ENCODE data around the gene SEMG1. TPM values are rescaled to one million over a fixed set of nuclear protein-coding genes. Genes with fewer than 3 reads are reported as not detected.

Gene SEMG1
- total and polyA plus RNA-seq, 8 donors, result not detected

DNA sequence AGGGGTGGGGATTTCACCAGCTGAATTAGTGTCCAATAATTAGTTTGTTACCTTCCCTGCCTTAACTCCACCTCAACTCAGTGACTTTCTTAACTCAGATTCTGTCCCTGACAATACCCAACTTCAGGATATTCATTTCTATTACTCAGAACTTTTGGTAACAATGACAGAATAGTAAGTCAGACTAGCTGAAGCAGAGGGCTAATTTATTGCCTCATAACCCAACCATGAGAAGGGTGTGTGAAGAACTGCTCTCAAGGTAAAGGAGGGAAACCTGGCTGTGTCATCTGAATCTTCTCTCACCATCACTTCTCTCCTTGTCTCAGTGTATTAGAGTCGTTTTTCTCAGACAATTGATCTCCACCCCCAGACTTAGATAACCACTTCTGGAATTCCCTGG, 33.3 kb upstream of the SEMG1 start:
- no peak for DNase-seq
- Histone ChIP-seq H3K4me1 (no peaks in the 10 kb centered on the region), H3K27ac (no peak overlapping the region), H3K9me3 (peaks cover 0 to 11% (median 5%) of the 10 kb centered on the region in 4 donors), H3K27me3 (peaks cover 0 to 16% (median 0%) of the 10 kb centered on the region in 3 donors), H3K4me3 (no peak overlapping the region), H3K36me3 (no peaks in the 10 kb centered on the region)
- intact Hi-C loops (cut with DNase I; ENCODE audit: low total_unique reads), result no loop called here
- 4 to 27% (median 23%) methylated on average over 1 of the region's 1 CpG for WGBS, 5 donors
- TF ChIP-seq, protein P1, sequence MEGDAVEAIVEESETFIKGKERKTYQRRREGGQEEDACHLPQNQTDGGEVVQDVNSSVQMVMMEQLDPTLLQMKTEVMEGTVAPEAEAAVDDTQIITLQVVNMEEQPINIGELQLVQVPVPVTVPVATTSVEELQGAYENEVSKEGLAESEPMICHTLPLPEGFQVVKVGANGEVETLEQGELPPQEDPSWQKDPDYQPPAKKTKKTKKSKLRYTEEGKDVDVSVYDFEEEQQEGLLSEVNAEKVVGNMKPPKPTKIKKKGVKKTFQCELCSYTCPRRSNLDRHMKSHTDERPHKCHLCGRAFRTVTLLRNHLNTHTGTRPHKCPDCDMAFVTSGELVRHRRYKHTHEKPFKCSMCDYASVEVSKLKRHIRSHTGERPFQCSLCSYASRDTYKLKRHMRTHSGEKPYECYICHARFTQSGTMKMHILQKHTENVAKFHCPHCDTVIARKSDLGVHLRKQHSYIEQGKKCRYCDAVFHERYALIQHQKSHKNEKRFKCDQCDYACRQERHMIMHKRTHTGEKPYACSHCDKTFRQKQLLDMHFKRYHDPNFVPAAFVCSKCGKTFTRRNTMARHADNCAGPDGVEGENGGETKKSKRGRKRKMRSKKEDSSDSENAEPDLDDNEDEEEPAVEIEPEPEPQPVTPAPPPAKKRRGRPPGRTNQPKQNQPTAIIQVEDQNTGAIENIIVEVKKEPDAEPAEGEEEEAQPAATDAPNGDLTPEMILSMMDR (IDR thresholded peaks at IDR 0.05), result no peak
- no peak for TF ChIP-seq POLR2AphosphoS5 (IDR thresholded peaks at IDR 0.05)
- TF ChIP-seq POLR2A (IDR thresholded peaks at IDR 0.05), result no peak
- TF ChIP-seq EP300 (IDR thresholded peaks at IDR 0.05), result no peak

DNA sequence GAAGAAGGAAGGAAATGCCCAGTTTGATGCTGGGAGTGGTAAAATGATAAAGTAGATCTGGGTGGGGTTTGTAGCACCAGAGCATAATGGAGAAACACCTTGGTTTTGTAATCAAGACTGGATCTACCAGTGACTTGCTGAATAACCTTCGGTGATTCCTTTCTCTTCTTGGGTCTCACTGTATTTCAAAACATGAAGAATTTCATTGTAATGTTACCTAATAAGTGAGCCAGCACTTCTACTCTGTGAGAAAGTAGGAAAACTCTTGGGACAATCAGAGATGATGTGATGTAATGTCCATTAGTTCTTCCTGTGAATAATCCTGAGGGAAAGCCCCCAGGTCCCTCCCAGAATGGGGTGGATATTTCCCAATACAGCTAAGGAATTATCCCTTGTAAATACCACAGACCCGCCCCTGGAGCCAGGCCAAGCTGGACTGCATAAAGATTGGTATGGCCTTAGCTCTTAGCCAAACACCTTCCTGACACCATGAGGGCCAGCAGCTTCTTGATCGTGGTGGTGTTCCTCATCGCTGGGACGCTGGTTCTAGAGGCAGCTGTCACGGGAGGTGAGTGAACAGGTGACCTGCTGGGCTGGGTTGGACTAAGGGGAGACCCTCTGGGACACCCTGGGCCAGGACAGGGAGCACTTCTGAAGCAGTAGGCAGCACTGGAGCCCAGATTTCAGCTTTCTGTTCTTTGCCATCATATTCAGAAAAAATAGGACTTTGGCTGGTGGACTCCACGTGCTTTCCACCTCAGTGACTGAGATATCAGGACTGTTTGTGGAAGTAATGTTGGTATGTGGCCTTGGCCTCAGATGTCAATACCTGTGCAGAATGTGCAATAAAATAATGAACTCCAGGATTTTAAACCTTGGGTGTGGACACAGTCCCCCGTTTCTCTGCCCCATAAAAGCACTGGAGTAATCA, 32.1 kb upstream of the SEMG1 start, which contains the start of gene PI3:
PI3 (plus strand) TSS at position 469 of the 931 bp plus-strand sequence; CDS start at position 490, 21 bp downstream.
- peak within 1 kb of the TSS in 1 of 5 donors; percentile 20 for H3K27ac ChIP-seq
- peaks cover 0 to 6% (median 2%) of the 10 kb centered on the region in 4 donors for H3K9me3 ChIP-seq
- TF ChIP-seq POLR2A (IDR thresholded peaks at IDR 0.05) (no peak), EP300 (IDR thresholded peaks at IDR 0.05) (no peak)
- H3K36me3 ChIP-seq, result no peaks in the 10 kb centered on the region
- H3K4me1 ChIP-seq, result no peaks in the 10 kb centered on the region
- intact Hi-C loops (cut with DNase I; ENCODE audit: low total_unique reads), result no loop called here
- H3K4me3 ChIP-seq, result no peak within 1 kb of the TSS
- peak; percentile 20 to 70 for DNase-seq
- H3K27me3 ChIP-seq, result peaks cover 0 to 16% (median 0%) of the 10 kb centered on the region in 3 donors
- 38 to 65% (median 48%) methylated on average over 8 of the region's 8 CpGs for WGBS, 5 donors

DNA sequence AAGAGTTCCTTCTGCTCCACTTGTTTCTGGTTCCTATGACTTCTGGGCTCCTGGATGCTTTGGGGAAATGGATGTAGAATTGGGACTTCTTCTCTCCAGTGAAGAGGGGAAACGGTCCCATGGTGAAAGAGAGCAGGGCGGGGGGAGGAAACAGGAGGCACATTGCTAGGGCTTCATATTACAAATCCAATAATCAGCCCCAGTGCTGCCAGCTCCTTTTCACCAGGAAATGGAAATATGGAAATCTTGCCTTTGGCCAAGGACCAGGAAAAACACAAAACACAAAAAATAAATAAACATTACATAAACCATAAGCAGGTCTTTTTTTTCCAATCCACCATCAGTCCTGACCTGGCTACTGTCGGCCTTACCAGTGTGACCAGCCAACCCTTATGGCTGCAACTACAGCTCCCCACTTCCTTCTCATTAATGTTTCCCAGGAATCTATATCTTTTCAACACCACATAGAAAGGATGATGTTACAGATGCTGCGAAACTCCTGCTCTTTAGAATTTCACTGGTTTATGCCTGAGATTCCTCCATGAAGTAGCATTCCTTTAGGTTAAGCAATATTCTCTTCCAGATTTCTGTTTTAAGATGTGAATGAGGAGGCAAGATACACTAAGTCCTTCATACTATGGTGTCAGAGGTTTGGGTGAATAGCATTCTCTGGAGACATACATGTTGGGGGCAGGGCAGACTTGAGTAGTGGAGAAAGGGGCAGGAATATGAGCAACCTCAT, 30.1 kb upstream of the SEMG1 start:
- H3K4me3 ChIP-seq, result no peak overlapping the region
- intact Hi-C loops (cut with DNase I; ENCODE audit: low total_unique reads), result no loop called here
- TF ChIP-seq POLR2AphosphoS5 (IDR thresholded peaks at IDR 0.05), result no peak
- TF ChIP-seq POLR2A (IDR thresholded peaks at IDR 0.05), result no peak
- TF ChIP-seq EP300 (IDR thresholded peaks at IDR 0.05), result no peak
- TF ChIP-seq, protein P1 (IDR thresholded peaks at IDR 0.05), result no peak
- H3K4me1 ChIP-seq, result no peaks in the 10 kb centered on the region
- no peaks in the 10 kb centered on the region for H3K9me3 ChIP-seq
- peaks cover 0 to 16% (median 0%) of the 10 kb centered on the region in 3 donors for H3K27me3 ChIP-seq
- WGBS, 5 donors, result 65 to 73% (median 68%) methylated on average over 4 of the region's 4 CpGs
- H3K27ac ChIP-seq, result no peak overlapping the region
- DNase-seq, result no peak
- H3K36me3 ChIP-seq, result no peaks in the 10 kb centered on the region

DNA sequence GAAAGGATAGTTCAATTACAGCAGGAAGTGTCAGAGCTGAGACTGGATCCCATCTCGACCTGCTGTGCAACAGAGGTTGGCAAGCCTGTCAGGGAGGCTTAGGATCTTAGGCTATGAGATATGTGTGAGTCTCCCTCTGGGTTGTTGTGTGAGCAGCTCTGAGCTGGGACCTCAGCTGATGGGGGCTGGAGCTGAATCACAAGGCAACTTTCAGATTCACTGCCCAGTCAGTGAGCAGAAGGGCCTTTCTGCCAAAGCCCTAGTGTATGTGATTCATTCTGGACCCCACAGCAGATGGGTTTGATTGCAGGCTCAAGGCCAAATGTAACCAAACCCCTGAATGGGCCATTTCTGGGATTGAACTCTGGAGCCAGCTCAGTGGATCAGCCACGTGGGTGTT, 27.7 kb upstream of the SEMG1 start:
- WGBS, 5 donors, result 34 to 63% (median 51%) methylated on average over 2 of the region's 2 CpGs
- Histone ChIP-seq H3K9me3 (no peaks in the 10 kb centered on the region), H3K4me1 (no peaks in the 10 kb centered on the region), H3K36me3 (no peaks in the 10 kb centered on the region), H3K4me3 (no peak overlapping the region), H3K27ac (no peak overlapping the region), H3K27me3 (peaks cover 0 to 16% (median 0%) of the 10 kb centered on the region in 3 donors)
- TF ChIP-seq, protein P1 (IDR thresholded peaks at IDR 0.05), result no peak
- TF ChIP-seq EP300 (IDR thresholded peaks at IDR 0.05) (no peak), POLR2AphosphoS5 (IDR thresholded peaks at IDR 0.05) (no peak), POLR2A (IDR thresholded peaks at IDR 0.05) (no peak)
- no peak for DNase-seq
- intact Hi-C loops (cut with DNase I; ENCODE audit: low total_unique reads), result no loop called here
